K562 (cell line): ENCODE measurements around the gene ITSN1. TPM values are rescaled to one million over a fixed set of nuclear protein-coding genes. Genes with fewer than 3 reads are reported as not detected.

Experiments used
- CHD4 ChIP-seq: fragments of 200-600 bp; sonication (generic); IDR thresholded peaks from 3 replicates; pipeline ENCODE4 v1.6.1; 2012; ENCODE audit warnings: low read depth, mild to moderate bottlenecking, mixed read lengths, low read length, inconsistent platforms; ENCODE audit not compliant: insufficient read depth, insufficient replicate concordance, poor library complexity, severe bottlenecking
- DPF2 ChIP-seq: fragments of 450-650 bp; IDR thresholded peaks from 2 replicates; pipeline ENCODE4 v1.6.1; 2016
- EGR1 ChIP-seq: fragments of 450-650 bp; conservative IDR thresholded peaks from 2 replicates; pipeline ENCODE4 v1.6.1; 2017; ENCODE audit warnings: mild to moderate bottlenecking
- HEY1 ChIP-seq: fragments of 250-450 bp; sonication (Bioruptor Pico); IDR thresholded peaks from 2 replicates; pipeline ENCODE4 v1.5.0; 2020; ENCODE audit warnings: mild to moderate bottlenecking, moderate library complexity, borderline replicate concordance
- ILF3 ChIP-seq: fragments of 450-650 bp; IDR thresholded peaks from 2 replicates; pipeline ENCODE4 v1.6.1; 2018; ENCODE audit warnings: antibody characterized with exemption, mild to moderate bottlenecking, moderate library complexity, borderline replicate concordance
- MEIS2 ChIP-seq: fragments of 450-650 bp; IDR thresholded peaks from 2 replicates; pipeline ENCODE4 v1.6.1; 2014; ENCODE audit warnings: mild to moderate bottlenecking; ENCODE audit not compliant: partially characterized antibody
- NONO ChIP-seq, 2 experiments: fragments of 200-400 bp in 1 of 2; fragments of 450-650 bp in 1 of 2; formaldehyde crosslinking in 1 of 2; IDR thresholded peaks; 2 replicates each; pipeline ENCODE4 v1.6.1; 2017; ENCODE audit warnings: low read depth in 2 of 2, mild to moderate bottlenecking in 2 of 2, moderate library complexity in 2 of 2, low read length in 1 of 2
- PCBP1 ChIP-seq: fragments of 200-400 bp; formaldehyde crosslinking; IDR thresholded peaks from 2 replicates; pipeline ENCODE4 v1.6.1; 2018; ENCODE audit warnings: mild to moderate bottlenecking, low read depth, low read length; ENCODE audit not compliant: poor library complexity, severe bottlenecking
- POLR3A ChIP-seq: IDR thresholded peaks from 2 replicates; pipeline ENCODE4 v1.6.1; 2011; ENCODE audit warnings: borderline replicate concordance, mild to moderate bottlenecking, moderate library complexity; ENCODE audit not compliant: insufficient read length, insufficient read depth; ENCODE audit errors: extremely low read depth
- RBM25 ChIP-seq: fragments of 200-400 bp; formaldehyde crosslinking; IDR thresholded peaks from 2 replicates; pipeline ENCODE4 v1.6.1; 2018; ENCODE audit warnings: low read length, low read depth, moderate library complexity; ENCODE audit not compliant: severe bottlenecking
- SMARCB1 ChIP-seq: IDR thresholded peaks from 2 replicates; pipeline ENCODE4 v1.6.1; 2011; ENCODE audit warnings: improper control_type of control experiment, low read depth; ENCODE audit not compliant: insufficient read length
- TFAM ChIP-seq: fragments of 250-450 bp; sonication (Bioruptor Pico); conservative IDR thresholded peaks from 2 replicates; pipeline ENCODE4 v1.5.0; 2021; ENCODE audit warnings: mild to moderate bottlenecking, moderate library complexity
- TRIM24 ChIP-seq, 2 experiments: fragments of 450-650 bp; IDR thresholded peaks; 2 replicates each; pipeline ENCODE4 v1.6.1; 2016
- ZBTB17 ChIP-seq: fragments of 450-650 bp; formaldehyde crosslinking; IDR thresholded peaks from 2 replicates; pipeline ENCODE4 v1.4.0; 2020; ENCODE audit warnings: mild to moderate bottlenecking
- ZBTB8A ChIP-seq: fragments of 450-650 bp; IDR thresholded peaks from 2 replicates; pipeline ENCODE4 v1.6.1; 2018; ENCODE audit warnings: mild to moderate bottlenecking, moderate library complexity; ENCODE audit not compliant: partially characterized antibody
- ZFP30 ChIP-seq: fragments of 250-450 bp; sonication (Bioruptor Pico); IDR thresholded peaks from 2 replicates; pipeline ENCODE4 v1.8.0; 2022; ENCODE audit warnings: moderate library complexity, mild to moderate bottlenecking, inconsistent platforms, borderline replicate concordance
- ZNF384 ChIP-seq: IDR thresholded peaks from 2 replicates; pipeline ENCODE4 v1.6.1; 2012; ENCODE audit warnings: low read depth, low read length, improper control_type of control experiment
- ZNF445 ChIP-seq: fragments of 250-450 bp; sonication (Bioruptor Pico); IDR thresholded peaks from 2 replicates; pipeline ENCODE4 v1.4.0; 2020; ENCODE audit warnings: low read depth, mild to moderate bottlenecking, moderate library complexity
- polyA plus RNA-seq, 8 experiments: library from polyadenylated mRNA; depleted of rRNA in 4 of 8; stranded (reverse) in 5 of 8; unstranded in 3 of 8; fragments of >200 nt; fragmentation: Nextera tagmentation in 2 of 8; fragmentation: Illumina TruSeq in 1 of 8; extraction: Ambion mirVana in 2 of 8; extraction: Trizol in 1 of 8; gene quantifications; 2 replicates each; pipeline versions ENCODE4 v1.2.1 to v1.2.3, GENCODE V29; 2011 to 2014; ENCODE audit warnings: inconsistent platforms in 1 of 8, missing spikeins in 1 of 8
- total RNA-seq, 7 experiments: library from RNA; depleted of rRNA in 6 of 7; stranded (reverse); fragments of >200 nt in 6 of 7; fragmentation: Illumina TruSeq in 2 of 7; extraction: Trizol in 2 of 7; gene quantifications; 2 replicates each; pipeline versions ENCODE4 v1.2.1 to v1.2.3, GENCODE V29; 2011 to 2021; ENCODE audit warnings: low replicate concordance in 1 of 7
- TF ChIP-seq, protein P1 (sequence below), 2 experiments: IDR thresholded peaks in 1 of 2; conservative IDR thresholded peaks in 1 of 2; 2 replicates each; pipeline ENCODE4 v1.6.1; 2016; ENCODE audit warnings: low read depth in 2 of 2, mild to moderate bottlenecking in 1 of 2, missing compliant biosample characterization in 1 of 2, missing genetic modification characterization in 1 of 2, moderate library complexity in 1 of 2
- TF ChIP-seq, protein P2 (sequence below): IDR thresholded peaks from 2 replicates; pipeline ENCODE4 v1.6.1; 2011; ENCODE audit not compliant: insufficient read length; ENCODE audit errors: extremely low read depth
- TF ChIP-seq, protein P3 (sequence below): fragments of 450-650 bp; formaldehyde crosslinking; IDR thresholded peaks from 2 replicates; pipeline ENCODE4 v1.4.0; 2020; ENCODE audit warnings: mild to moderate bottlenecking

Gene ITSN1
- total and polyA plus RNA-seq, 9 of the 15 experiments (the other 6 are each of a cell fraction or from before 2014, with no cell fraction given) = 1.1 to 12.6 (median 4.8) TPM

DNA sequence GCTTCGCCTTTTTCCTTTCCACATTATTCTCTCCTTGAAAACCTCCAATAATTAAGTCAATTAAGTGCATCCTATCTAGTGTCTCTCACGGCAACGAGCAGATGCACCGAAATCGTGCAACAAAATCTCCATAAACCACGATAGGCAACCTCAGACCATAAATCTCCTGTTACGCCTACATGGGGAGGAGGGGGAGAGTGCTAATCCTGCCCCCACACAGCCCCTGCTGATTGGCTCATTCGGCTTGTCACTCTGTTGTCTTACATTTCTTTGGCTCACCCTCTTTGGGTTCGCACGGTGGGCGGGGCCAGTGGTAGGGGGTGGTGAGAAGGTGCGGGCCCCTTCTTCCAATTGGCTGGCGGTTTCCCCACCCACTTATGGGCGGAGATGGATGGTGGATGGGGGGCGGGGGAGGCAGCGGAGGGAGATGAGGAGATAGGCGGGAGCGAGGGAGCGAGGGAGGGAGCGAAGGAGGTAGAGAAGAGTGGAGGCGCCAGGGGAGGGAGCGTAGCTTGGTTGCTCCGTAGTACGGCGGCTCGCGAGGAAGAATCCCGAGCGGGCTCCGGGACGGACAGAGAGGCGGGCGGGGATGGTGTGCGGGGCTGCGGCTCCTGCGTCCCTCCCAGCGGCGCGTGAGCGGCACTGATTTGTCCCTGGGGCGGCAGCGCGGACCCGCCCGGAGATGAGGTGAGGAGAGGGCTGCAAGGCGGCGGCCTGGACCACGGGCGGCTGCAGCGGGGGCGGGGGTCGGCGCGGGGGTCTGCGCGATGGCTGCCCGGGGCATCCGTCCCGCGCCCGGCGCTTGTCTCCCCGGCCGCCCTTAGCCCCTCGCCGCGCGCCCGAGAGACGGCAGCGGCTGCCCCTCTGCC is at the start of gene ITSN1 (continued):
- TF ChIP-seq EGR1 = peak; percentile 89
- TF ChIP-seq SMARCB1 = no peak
- TF ChIP-seq MEIS2 = peak; percentile 99
- no peak for TF ChIP-seq ZBTB8A
- TF ChIP-seq, protein P1, sequence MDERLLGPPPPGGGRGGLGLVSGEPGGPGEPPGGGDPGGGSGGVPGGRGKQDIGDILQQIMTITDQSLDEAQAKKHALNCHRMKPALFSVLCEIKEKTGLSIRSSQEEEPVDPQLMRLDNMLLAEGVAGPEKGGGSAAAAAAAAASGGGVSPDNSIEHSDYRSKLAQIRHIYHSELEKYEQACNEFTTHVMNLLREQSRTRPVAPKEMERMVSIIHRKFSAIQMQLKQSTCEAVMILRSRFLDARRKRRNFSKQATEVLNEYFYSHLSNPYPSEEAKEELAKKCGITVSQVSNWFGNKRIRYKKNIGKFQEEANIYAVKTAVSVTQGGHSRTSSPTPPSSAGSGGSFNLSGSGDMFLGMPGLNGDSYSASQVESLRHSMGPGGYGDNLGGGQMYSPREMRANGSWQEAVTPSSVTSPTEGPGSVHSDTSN (CRISPR knock-in tag; IDR thresholded peaks at IDR 0.05; ENCODE audit: low read depth) = peak; percentile 85
- TF ChIP-seq, protein P1 (tag; conservative IDR thresholded peaks at IDR 0.05; ENCODE audit: low read depth) = peak; percentile 99
- TF ChIP-seq ZNF445 (CRISPR knock-in tag) = no peak
- TF ChIP-seq ZNF384 = no peak
- peak; percentile 49 to 79 for TF ChIP-seq TRIM24 (IDR thresholded peaks at IDR 0.05)
- no peak for TF ChIP-seq ZFP30
- no peak for TF ChIP-seq POLR3A
- TF ChIP-seq RBM25 = peak; percentile 66
- TF ChIP-seq ZBTB17 = no peak
- TF ChIP-seq NONO (IDR thresholded peaks at IDR 0.05; ENCODE audit: low read depth in 2 of 2, low read length in 1 of 2) = no peak
- TF ChIP-seq ILF3 = no peak
- TF ChIP-seq TFAM (CRISPR knock-in tag) = no peak
- peak; percentile 72 for TF ChIP-seq DPF2
- TF ChIP-seq, protein P2, sequence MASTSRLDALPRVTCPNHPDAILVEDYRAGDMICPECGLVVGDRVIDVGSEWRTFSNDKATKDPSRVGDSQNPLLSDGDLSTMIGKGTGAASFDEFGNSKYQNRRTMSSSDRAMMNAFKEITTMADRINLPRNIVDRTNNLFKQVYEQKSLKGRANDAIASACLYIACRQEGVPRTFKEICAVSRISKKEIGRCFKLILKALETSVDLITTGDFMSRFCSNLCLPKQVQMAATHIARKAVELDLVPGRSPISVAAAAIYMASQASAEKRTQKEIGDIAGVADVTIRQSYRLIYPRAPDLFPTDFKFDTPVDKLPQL = no peak
- no peak for TF ChIP-seq PCBP1
- no peak for TF ChIP-seq CHD4
- TF ChIP-seq HEY1 (CRISPR knock-in tag) = no peak
- TF ChIP-seq, protein P3, sequence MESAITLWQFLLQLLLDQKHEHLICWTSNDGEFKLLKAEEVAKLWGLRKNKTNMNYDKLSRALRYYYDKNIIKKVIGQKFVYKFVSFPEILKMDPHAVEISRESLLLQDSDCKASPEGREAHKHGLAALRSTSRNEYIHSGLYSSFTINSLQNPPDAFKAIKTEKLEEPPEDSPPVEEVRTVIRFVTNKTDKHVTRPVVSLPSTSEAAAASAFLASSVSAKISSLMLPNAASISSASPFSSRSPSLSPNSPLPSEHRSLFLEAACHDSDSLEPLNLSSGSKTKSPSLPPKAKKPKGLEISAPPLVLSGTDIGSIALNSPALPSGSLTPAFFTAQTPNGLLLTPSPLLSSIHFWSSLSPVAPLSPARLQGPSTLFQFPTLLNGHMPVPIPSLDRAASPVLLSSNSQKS = no peak
